GM18511 (cell line): Measurements from ENCODE around the gene KLHL8.

Source experiments
- ATAC-seq: cut with Tn5 transposase; IDR thresholded peaks from one replicate; pipeline ENCODE4 v1.9.1; 2021; ENCODE audit warnings: mild to moderate bottlenecking, moderate library complexity; ENCODE audit not compliant: unreplicated experiment

Gene KLHL8

DNA sequence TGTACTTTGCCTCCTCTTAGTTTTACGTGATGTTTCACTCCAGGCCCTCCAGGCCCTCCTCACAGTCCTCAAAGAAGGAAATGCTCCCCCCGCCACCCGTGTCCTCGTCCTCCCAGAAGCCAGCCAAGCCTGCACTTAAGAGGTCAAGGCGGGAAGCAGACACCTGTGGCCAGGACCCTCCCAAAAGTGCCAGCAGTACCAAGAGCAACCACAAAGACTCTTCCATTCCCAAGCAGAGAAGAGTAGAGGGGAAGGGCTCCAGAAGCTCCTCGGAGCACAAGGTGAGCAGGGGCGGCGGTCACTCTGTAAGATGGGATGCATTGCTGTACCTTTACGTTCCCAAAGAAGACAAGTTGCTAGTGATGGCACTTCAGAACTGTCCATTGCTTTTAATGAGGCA is 94.4 kb downstream of the KLHL8 start:
- ATAC-seq: no peak

DNA sequence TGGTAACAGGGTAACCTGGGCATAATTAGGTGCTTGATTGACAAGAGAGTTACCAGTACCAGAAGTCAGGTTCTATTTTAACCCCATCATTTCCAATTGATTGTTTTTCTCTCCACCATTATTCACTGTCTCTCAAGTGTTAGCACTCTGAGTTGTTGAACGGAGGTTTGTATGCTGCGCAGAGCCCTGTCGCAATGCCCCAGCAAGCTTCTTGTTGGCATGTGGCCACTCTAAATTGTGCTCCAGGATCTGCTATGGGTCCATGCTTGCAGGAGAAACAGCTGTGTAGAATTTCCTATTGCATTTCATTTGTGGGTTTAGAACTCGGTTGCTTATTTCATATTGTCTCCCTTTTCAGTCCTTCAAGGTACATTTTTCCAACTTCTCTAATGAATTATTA is 98.2 kb downstream of the KLHL8 start:
- ATAC-seq: no peak

DNA sequence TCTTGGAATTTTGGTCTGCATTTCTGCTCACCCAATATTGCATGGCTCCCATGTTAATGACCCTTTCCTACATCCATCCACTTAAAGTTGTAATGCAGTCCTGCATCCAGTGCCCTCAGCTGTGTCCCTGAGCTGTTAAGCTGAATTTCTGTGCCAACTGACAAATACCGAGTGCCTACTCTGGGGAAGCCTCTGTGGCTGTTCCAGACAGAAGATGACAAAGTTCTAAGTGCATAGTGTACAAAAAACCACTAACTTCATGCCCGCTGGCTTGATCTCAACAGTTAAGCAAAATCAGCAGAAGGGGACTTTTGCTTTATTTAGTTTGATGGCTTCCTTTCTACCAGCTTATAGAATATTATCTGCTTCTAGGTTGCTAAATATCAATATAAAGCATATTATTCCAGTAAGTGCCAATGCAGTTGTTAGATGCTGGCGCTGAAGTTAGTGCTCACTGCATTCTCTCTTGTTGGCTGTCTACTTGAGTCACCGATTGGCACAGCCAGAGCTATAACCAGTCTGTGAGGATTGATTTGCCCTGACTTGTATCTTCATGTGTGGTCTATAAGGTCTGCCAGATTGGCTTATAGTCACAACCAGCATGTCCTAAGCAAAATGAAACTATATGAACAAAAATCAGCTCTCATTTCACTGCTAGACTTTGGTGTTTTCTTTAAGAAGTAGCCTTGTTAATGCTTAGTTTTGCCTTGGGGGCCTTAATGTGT is 98.9 kb downstream of the KLHL8 start:
- no peak for ATAC-seq

DNA sequence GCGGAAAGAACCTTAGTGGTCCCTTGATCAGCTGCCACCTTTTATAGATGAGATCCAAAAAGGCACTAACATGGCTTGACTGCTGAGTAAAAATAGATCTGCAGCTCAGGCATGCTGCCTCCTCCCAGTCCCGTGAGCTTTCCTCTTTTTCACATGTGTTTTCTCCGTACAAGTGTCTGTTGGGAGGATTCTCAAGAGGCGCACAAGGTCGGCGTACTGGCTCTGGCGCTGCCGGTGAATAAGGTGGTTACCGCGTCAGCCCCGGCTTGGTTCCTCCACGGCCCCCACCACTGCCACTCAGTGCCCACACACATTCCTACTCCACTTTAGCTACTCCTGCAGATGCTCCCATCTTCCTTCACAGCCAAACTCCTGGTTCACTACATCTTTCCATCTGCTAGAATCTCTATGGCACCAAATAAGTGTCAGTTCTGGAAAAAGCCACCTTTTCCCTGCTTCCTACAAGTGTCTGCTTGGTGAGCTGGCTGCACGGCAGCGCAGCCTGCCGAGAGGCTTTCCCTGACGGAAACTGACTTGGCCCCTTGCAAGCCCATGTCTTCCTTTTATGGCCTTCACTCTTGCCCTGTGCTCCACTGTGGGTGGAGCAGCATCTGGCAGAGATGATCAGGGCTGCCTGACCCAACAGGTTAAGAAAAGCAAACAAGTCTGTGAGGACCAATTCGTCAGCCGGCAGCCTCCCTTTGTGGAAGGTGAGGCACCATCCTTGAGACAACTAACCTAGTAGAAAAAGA is 99.8 kb downstream of the KLHL8 start:
- no peak for ATAC-seq

DNA sequence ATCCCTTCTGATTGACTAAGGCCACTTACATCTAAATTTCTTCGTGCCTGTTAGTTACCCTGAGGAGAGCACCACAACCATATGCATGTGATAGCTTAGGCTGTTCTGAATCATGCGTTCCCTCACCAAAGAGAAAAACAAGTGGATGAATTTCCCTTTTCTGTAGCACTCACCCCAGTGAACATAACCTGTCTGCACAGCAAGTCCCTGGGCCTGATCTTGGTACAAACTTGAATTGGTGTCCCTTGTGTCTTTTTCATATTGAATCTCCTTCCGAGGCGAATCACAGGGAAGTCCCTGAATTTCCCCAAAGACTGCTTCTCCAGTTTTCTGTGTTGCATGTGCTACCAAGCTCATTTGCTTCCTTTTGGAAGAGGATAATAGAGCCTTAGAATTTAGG is 100.4 kb downstream of the KLHL8 start:
- ATAC-seq: no peak

DNA sequence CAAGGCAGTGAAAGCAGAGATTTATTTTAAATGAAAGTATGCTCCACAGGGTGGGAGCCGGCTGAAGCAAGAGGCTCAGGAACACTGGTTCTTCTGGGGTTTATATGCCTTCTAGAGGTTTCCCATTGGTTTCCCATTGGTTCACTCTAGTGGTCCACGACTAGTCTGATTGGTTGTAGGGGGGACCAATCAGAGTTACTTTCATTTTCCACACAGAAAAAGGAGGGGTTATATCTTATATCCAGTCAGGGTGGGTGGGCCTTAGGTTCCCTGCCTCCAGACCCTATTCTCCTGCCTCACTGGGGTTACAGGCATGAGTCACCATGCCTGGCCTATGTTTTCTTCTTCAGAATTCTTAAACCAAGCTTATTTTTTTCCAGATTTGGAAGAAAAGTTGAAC is 101.6 kb downstream of the KLHL8 start:
- no peak for ATAC-seq

DNA sequence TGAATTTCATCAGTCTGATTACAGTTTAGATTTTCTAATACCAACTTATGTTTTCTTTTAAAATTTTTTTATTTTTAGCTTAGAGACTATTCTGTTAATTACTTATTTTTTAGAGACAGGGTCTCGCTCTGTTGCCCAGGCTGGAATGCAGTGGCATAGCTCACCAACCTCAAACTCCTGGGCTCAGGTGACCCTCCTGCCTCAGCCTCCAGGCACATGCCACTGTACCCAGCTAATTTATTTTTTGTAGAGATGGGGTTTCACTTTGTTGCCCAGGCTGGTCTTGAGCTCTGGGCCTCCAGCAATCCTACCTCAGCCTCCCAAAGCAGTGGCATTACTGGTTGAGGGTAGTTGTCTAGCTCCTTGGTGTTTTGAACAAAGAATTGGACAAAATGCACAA is 102.0 kb downstream of the KLHL8 start:
- ATAC-seq: no peak

DNA sequence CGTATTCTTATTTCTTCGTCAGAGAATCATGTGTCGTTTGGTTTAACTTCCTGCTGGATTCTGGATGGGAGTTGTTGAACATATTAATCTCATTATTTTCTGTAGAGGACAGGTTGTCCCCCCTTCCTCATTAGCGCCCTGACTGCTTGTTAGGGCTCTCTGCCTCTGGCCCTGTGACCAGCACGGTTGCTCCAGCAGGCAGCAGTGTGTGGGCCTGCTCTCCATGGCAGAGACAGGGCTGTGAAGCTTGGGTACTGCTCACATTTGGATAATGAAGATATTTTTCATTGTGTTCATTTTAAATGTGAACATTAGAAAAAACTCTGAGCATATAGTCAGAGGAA is 102.7 kb downstream of the KLHL8 start:
- no peak for ATAC-seq

DNA sequence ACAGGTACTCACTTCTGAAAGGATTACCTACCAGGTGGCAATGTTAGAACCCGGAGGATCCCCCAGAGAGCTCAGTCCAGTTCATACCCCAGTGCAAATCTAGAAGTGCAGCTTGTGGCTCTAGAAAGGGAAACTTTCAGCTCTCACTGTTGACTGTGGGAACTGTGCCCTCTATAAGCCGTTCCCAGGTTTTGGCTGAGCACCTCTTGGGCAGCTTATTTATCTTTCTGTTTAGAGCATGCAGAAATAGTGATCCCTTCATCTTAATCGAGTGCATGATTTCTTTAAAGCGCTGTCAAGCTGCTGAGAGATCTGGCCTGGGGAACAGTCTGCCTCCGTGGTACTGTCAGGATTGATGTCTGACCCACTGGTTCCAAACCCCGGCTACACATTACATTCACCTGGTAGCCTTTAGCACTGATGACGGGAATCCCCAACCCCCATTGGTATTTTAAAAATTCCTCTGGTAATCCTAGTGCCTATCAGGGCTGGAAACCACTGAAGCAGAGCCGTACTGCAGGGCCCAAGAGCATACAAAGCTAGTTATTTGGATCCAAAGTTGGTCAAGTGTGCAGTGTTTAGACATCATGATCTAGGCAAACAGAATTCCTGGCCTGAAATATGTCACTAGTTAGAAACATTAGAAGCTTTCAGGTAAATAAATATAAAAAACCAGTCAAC is 103.2 kb downstream of the KLHL8 start:
- no peak for ATAC-seq

DNA sequence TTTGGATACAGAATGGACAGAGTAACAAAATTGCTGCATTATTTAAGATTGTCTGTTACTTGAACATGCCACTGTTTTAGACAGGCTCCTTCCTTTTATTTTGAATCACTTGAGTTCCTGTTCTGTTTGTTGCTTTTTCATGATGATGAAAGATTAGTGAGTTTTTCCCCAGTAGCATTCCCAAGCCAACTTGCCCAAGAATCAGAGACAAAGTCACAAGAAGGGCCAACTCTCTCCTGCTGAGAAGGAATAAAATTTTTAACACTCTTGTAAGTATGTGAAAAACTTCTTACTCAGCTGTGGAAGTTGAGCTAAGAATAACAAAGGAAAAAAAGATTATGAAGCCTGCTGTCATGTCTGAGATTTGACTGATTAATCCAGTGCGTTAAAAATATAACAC is 104.2 kb downstream of the KLHL8 start:
- ATAC-seq: no peak

DNA sequence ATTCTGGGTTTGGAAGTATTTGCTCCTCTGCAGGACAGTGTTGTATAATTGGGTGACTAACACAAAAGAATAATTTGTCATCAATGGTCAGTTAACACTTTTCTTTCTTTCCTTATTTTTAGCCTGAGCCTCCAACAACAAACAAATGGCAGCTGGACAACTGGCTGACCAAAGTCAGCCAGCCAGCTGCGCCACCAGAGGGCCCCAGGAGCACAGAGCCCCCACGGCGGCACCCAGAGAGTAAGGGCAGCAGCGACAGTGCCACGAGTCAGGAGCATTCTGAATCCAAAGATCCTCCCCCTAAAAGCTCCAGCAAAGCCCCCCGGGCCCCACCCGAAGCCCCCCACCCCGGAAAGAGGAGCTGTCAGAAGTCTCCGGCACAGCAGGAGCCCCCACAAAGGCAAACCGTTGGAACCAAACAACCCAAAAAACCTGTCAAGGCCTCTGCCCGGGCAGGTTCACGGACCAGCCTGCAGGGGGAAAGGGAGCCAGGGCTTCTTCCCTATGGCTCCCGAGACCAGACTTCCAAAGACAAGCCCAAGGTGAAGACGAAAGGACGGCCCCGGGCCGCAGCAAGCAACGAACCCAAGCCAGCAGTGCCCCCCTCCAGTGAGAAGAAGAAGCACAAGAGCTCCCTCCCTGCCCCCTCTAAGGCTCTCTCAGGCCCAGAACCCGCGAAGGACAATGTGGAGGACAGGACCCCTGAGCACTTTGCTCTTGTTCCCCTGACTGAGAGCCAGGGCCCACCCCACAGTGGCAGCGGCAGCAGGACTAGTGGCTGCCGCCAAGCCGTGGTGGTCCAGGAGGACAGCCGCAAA is 106.0 kb downstream of the KLHL8 start:
- no peak for ATAC-seq

DNA sequence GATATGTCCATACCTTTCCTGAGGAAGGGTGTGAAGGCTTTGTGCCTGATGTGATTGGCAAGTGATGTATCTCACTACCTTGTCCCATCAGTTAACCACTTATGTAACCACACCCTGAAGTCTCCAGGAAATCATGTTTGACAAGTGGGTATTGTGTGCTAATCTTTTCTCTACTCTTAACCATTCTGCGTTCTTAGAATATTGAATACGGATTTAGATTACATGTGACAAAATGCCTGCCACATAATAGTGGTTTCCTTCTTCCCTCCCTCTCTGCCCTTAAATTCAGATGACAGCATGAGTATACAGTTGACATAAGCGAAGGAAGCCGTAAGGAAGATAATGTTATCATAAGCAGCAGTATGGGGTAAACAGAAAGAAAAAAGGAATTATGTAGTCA is 108.4 kb downstream of the KLHL8 start:
- ATAC-seq: no peak
